Thoracic aorta (tissue), 2 donors: ENCODE measurements around the gene ACTA2. TPM values are rescaled to one million over a fixed set of nuclear protein-coding genes. Genes with fewer than 3 reads are reported as not detected.

Experiments
- ATAC-seq: fragments of 150-250 bp; one replicate; pipeline ENCODE4 v1.8.0; 2017; ENCODE audit warnings: low read depth; ENCODE audit not compliant: insufficient number of reproducible peaks, low FRiP score
- DNase-seq: peaks from one replicate; pipeline ENCODE4 v3.0.0-alpha.2; 2020; ENCODE audit warnings: low spot score
- H3K27ac ChIP-seq, 2 donors: fragments of 200-600 bp; sonication (generic); 1 replicate in 1 of 2; 2 replicates in 1 of 2; pipeline ENCODE4 v1.5.1; 2016; ENCODE audit warnings: mild to moderate bottlenecking in 2 of 2, moderate library complexity in 2 of 2
- H3K27me3 ChIP-seq: fragments of 200-600 bp; sonication (generic); replicated peaks from 2 replicates; pipeline ENCODE4 v1.6.0; 2016; ENCODE audit warnings: mild to moderate bottlenecking; ENCODE audit not compliant: insufficient read depth
- H3K36me3 ChIP-seq: fragments of 200-600 bp; sonication (generic); one replicate; pipeline ENCODE4 v1.5.1; 2016
- H3K4me1 ChIP-seq, 2 donors: fragments of 200-600 bp; sonication (generic); 1 replicate in 1 of 2; 2 replicates in 1 of 2; pipeline versions ENCODE4 v1.5.1 to v1.6.0; 2016; ENCODE audit warnings: low read depth in 2 of 2, mild to moderate bottlenecking in 1 of 2; ENCODE audit not compliant: control insufficient read depth in 1 of 2
- H3K4me3 ChIP-seq: fragments of 200-600 bp; sonication (generic); 2 replicates; pipeline ENCODE4 v1.5.1; 2016; ENCODE audit warnings: mild to moderate bottlenecking
- H3K9me3 ChIP-seq: fragments of 200-600 bp; sonication (generic); 2 replicates; pipeline ENCODE4 v1.5.1; 2016
- total RNA-seq, 2 donors: library from RNA; depleted of rRNA; stranded (reverse); fragments of >200 nt; gene quantifications; one replicate each; pipeline versions ENCODE4 v1.1.0 to v1.2.3, GENCODE V29; 2016
- TF ChIP-seq, protein P1 (sequence below): fragments of 200-600 bp; sonication (generic); IDR thresholded peaks from one replicate; pipeline ENCODE4 v1.5.1; 2019; ENCODE audit warnings: antibody characterized with exemption

ACTA2 gene
- total RNA-seq, 2 donors from 2014 or later: 4,797 to 12,240 TPM

DNA sequence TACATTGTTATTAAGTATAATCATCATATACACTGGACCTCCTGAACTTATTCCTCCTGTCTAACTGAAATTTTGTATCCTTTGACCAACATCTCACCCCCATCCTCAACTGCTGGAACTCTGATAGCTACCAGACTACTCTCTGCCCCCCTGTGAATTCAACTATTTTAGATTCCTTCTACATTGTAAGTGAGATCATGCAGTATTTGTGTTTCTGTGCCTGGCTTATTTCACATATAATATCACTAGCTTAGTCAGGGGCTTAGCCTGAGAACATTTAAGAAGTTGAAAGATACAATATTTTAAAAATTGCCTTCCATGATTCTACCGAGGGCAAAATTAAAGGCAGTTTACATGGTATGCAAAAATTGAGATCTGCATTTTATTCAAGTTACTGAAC, 45.7 kb downstream of the ACTA2 start:
- H3K4me1 ChIP-seq: no peaks in the 10 kb centered on the region
- no peaks in the 10 kb centered on the region for H3K27me3 ChIP-seq
- H3K4me3 ChIP-seq: no peak overlapping the region
- DNase-seq: no peak
- no peaks in the 10 kb centered on the region for H3K9me3 ChIP-seq
- no peak overlapping the region for H3K27ac ChIP-seq
- TF ChIP-seq, protein P1, sequence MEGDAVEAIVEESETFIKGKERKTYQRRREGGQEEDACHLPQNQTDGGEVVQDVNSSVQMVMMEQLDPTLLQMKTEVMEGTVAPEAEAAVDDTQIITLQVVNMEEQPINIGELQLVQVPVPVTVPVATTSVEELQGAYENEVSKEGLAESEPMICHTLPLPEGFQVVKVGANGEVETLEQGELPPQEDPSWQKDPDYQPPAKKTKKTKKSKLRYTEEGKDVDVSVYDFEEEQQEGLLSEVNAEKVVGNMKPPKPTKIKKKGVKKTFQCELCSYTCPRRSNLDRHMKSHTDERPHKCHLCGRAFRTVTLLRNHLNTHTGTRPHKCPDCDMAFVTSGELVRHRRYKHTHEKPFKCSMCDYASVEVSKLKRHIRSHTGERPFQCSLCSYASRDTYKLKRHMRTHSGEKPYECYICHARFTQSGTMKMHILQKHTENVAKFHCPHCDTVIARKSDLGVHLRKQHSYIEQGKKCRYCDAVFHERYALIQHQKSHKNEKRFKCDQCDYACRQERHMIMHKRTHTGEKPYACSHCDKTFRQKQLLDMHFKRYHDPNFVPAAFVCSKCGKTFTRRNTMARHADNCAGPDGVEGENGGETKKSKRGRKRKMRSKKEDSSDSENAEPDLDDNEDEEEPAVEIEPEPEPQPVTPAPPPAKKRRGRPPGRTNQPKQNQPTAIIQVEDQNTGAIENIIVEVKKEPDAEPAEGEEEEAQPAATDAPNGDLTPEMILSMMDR: no peak
- ATAC-seq: no peak
- no peaks in the 10 kb centered on the region for H3K36me3 ChIP-seq

DNA sequence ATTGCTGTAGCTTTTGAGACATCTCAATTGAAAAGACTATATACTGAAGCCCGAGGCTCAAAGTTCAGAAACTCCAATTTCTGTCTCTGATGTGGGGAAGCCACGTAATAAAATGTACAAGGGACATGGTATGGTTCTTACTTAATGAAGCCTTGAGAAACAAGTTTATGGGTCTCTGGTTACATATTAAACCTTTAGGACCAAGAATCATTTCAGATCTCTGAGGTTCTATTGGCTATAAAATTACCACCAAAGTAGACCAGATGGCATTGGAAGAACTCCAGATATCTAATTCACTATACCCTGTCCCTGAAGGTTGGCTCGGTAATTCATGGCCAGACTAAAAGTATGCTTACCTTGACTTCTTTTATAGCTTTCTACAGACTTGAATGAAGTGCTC, 48.9 kb downstream of the ACTA2 start:
- TF ChIP-seq, protein P1: no peak
- Histone ChIP-seq H3K4me3 (no peak overlapping the region), H3K27me3 (no peaks in the 10 kb centered on the region), H3K4me1 (no peaks in the 10 kb centered on the region), H3K27ac (no peak overlapping the region), H3K36me3 (no peaks in the 10 kb centered on the region), H3K9me3 (no peaks in the 10 kb centered on the region)
- DNase-seq: no peak
- ATAC-seq: no peak

DNA sequence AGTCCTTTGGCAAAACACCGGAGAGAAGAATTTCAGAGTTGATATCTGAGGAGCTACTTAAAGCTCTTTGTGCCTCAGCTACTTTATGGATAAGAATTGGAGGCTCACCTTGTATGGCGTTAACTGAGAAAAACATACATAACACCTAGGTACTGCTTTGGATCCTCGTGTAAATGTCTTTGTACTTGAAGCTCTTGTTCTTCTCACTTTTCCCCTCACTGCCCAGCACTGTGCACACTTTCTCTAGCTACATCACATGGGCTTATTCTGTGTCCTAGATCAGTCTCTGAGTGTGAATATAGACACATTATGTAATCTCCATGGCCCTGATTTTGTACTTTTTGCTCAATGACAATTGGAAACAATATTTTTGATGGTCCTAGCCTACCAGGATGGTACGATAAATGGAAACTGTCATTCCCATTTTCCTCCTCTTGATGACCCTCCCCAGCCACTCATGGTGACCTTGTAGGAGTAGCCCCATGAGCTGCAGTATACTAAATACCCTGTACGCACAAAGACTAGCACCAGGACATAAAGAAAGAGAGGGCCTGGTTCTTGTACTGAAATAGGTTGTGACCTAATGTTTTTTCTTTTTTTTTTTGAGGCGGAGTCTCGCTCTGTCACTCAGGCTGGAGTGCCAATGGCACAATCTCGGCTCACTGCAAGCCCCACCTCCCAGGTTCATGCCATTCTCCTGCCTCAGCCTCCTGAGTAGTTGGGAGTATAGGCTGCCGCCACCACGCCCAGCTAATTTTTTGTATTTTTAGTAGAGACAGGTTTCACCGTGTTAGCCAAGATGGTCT, 50.4 kb downstream of the ACTA2 start:
- Histone ChIP-seq H3K27ac (no peak overlapping the region), H3K4me1 (no peaks in the 10 kb centered on the region), H3K27me3 (no peaks in the 10 kb centered on the region), H3K4me3 (no peak overlapping the region), H3K9me3 (no peaks in the 10 kb centered on the region), H3K36me3 (no peaks in the 10 kb centered on the region)
- TF ChIP-seq, protein P1: no peak
- ATAC-seq (no peak), DNase-seq (no peak)

- H3K4me1 ChIP-seq: no peaks in the 10 kb centered on the region
- no peak for ATAC-seq
- H3K27ac ChIP-seq: no peak overlapping the region
- TF ChIP-seq, protein P1: no peak
- H3K36me3 ChIP-seq: no peaks in the 10 kb centered on the region
- no peak for DNase-seq
- H3K9me3 ChIP-seq: no peaks in the 10 kb centered on the region
- H3K27me3 ChIP-seq: no peaks in the 10 kb centered on the region
- no peak overlapping the region for H3K4me3 ChIP-seq
These were observed 51.2 kb downstream of the ACTA2 start for GRCh38 chr10:88901206-88901983.

DNA sequence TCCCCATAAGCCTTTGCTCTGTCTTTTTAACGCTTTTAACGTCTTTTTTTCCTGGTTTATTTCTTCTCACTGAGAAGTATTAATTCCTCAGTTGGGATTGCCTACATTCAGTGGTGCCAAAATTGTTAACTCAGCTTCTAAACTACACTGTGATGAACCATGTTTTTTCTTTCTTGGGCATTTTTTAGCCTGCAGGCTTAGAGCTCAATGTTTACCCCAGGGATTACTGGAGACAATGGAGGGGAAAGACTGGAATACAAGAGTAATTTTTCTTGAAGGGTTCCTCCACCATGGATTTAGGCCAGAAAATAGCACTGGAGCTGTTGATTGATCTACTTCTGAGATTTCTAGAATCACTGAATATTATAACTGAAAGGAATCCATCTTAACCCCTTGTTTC, 52.7 kb downstream of the ACTA2 start:
- ATAC-seq: no peak

More for the DNA sequence above, 52.7 kb downstream of the ACTA2 start:
- Histone ChIP-seq H3K27me3 (no peaks in the 10 kb centered on the region), H3K9me3 (no peaks in the 10 kb centered on the region), H3K27ac (no peak overlapping the region), H3K36me3 (no peaks in the 10 kb centered on the region), H3K4me3 (no peak overlapping the region), H3K4me1 (no peaks in the 10 kb centered on the region)
- DNase-seq: no peak
- TF ChIP-seq, protein P1: no peak
